K562 (cell line): ENCODE results near the gene ZDHHC11. TPM values are rescaled to one million over a fixed set of nuclear protein-coding genes. Genes with fewer than 3 reads are reported as not detected.

ENCODE experiments used
- ARID4B ChIP-seq: sonication (generic); formaldehyde crosslinking; IDR thresholded peaks from 2 replicates; pipeline ENCODE4 v1.8.0; 2022; ENCODE audit warnings: mild to moderate bottlenecking, missing genetic modification reagents
- BHLHE40 ChIP-seq: IDR thresholded peaks from 2 replicates; pipeline ENCODE4 v1.6.1; 2011; ENCODE audit warnings: low read length, improper control_type of control experiment
- CUX1 ChIP-seq: fragments of 200-800 bp; sonication (Bioruptor generic); IDR thresholded peaks from 2 replicates; pipeline ENCODE4 v1.6.1; 2016; ENCODE audit warnings: missing genetic modification characterization, missing compliant biosample characterization
- GATAD2A ChIP-seq: fragments of 450-650 bp; IDR thresholded peaks from 2 replicates; pipeline ENCODE4 v1.6.1; 2017
- MEF2D ChIP-seq: conservative IDR thresholded peaks from 2 replicates; pipeline ENCODE4 v1.6.1; 2016; ENCODE audit warnings: low read depth, missing genetic modification characterization, missing compliant biosample characterization
- NCOR1 ChIP-seq: fragments of 450-650 bp; IDR thresholded peaks from 2 replicates; pipeline ENCODE4 v1.6.1; 2016; ENCODE audit warnings: mild to moderate bottlenecking, moderate library complexity
- NR2F6 ChIP-seq: fragments of 450-650 bp; formaldehyde crosslinking; IDR thresholded peaks from 2 replicates; pipeline ENCODE4 v1.4.0; 2020; ENCODE audit warnings: mild to moderate bottlenecking
- PHF21A ChIP-seq: fragments of 450-650 bp; IDR thresholded peaks from 2 replicates; pipeline ENCODE4 v1.6.1; 2017; ENCODE audit warnings: low read depth, borderline replicate concordance
- RBM34 ChIP-seq: fragments of 200-400 bp; formaldehyde crosslinking; IDR thresholded peaks from 2 replicates; pipeline ENCODE4 v1.6.1; 2018; ENCODE audit warnings: low read length, borderline replicate concordance; ENCODE audit not compliant: insufficient read depth
- SREBF2 ChIP-seq: sonication (generic); formaldehyde crosslinking; IDR thresholded peaks from 2 replicates; pipeline ENCODE4 v1.4.0; 2020; ENCODE audit warnings: mild to moderate bottlenecking, missing genetic modification reagents
- TRIM24 ChIP-seq, 2 experiments: fragments of 450-650 bp; IDR thresholded peaks; 2 replicates each; pipeline ENCODE4 v1.6.1; 2016
- XRCC5 ChIP-seq: fragments of 200-400 bp; formaldehyde crosslinking; IDR thresholded peaks from 2 replicates; pipeline ENCODE4 v1.6.1; 2017; ENCODE audit warnings: low read depth, mild to moderate bottlenecking, low read length
- ZBTB12 ChIP-seq: fragments of 250-450 bp; sonication (Bioruptor Pico); IDR thresholded peaks from 2 replicates; pipeline ENCODE4 v1.4.0; 2020
- ZKSCAN1 ChIP-seq: fragments of 150-350 bp; IDR thresholded peaks from 2 replicates; pipeline ENCODE4 v1.6.1; 2016; ENCODE audit warnings: low read depth, low read length
- ZNF449 ChIP-seq: fragments of 250-450 bp; sonication (Bioruptor Pico); IDR thresholded peaks from 2 replicates; pipeline ENCODE4 v1.8.0; 2022; ENCODE audit warnings: moderate library complexity, mild to moderate bottlenecking, inconsistent platforms
- ZNF778 ChIP-seq: fragments of 450-650 bp; formaldehyde crosslinking; IDR thresholded peaks from 2 replicates; pipeline ENCODE4 v1.4.0; 2020; ENCODE audit warnings: mild to moderate bottlenecking, moderate library complexity
- polyA plus RNA-seq, 8 experiments: library from polyadenylated mRNA; depleted of rRNA in 4 of 8; stranded (reverse) in 5 of 8; unstranded in 3 of 8; fragments of >200 nt; fragmentation: Nextera tagmentation in 2 of 8; fragmentation: Illumina TruSeq in 1 of 8; extraction: Ambion mirVana in 2 of 8; extraction: Trizol in 1 of 8; gene quantifications; 2 replicates each; pipeline versions ENCODE4 v1.2.1 to v1.2.3, GENCODE V29; 2011 to 2014; ENCODE audit warnings: inconsistent platforms in 1 of 8, missing spikeins in 1 of 8
- total RNA-seq, 7 experiments: library from RNA; depleted of rRNA in 6 of 7; stranded (reverse); fragments of >200 nt in 6 of 7; fragmentation: Illumina TruSeq in 2 of 7; extraction: Trizol in 2 of 7; gene quantifications; 2 replicates each; pipeline versions ENCODE4 v1.2.1 to v1.2.3, GENCODE V29; 2011 to 2021; ENCODE audit warnings: low replicate concordance in 1 of 7

Gene ZDHHC11
- total and polyA plus RNA-seq, 9 of the 15 experiments (the other 6 are each of a cell fraction or from before 2014, with no cell fraction given), result 0.07 to 2.3 (median 0.52) TPM

GRCh38 chr5:891117-891836 is 40.5 kb upstream of the ZDHHC11 start (continued):
- TF ChIP-seq GATAD2A (no peak), TRIM24 (IDR thresholded peaks at IDR 0.05) (no peak), BHLHE40 (peak; percentile 18; the same call in 1 of the 2 replicates), ZKSCAN1 (no peak), PHF21A (no peak), CUX1 (CRISPR knock-in tag) (no peak), NR2F6 (CRISPR knock-in tag) (no peak), ZNF778 (CRISPR knock-in tag) (no peak), ZNF449 (CRISPR knock-in tag) (no peak), ARID4B (CRISPR knock-in tag) (peak; percentile 52), SREBF2 (CRISPR knock-in tag) (no peak), NCOR1 (no peak), RBM34 (no peak), ZBTB12 (CRISPR knock-in tag) (no peak), XRCC5 (no peak; the same call in 1 of the 2 replicates), MEF2D (tag) (no peak)
